BLaER1 (cell line): ENCODE data around the gene BAG5.
A peak's percentile ranks its signal among the peaks of the same experiment; 100 is the strongest.
"Not testable (repeated sequence)": the region's sequence is repeated elsewhere in the genome, so short reads cannot be mapped to it uniquely, and the experiment has no call there.

Experiments
- H3K27ac ChIP-seq: shearing (Covaris generic); formaldehyde crosslinking; 2 replicates; pipeline ENCODE4 v1.8.1; 2022
- H3K27me3 ChIP-seq: shearing (Covaris generic); formaldehyde crosslinking; 2 replicates; pipeline ENCODE4 v1.8.1; 2022
- H3K36me3 ChIP-seq: shearing (Covaris generic); formaldehyde crosslinking; 2 replicates; pipeline ENCODE4 v1.8.1; 2022
- H3K4me1 ChIP-seq: shearing (Covaris generic); formaldehyde crosslinking; 2 replicates; pipeline ENCODE4 v1.8.1; 2022
- H3K4me2 ChIP-seq: shearing (Covaris generic); formaldehyde crosslinking; 2 replicates; pipeline ENCODE4 v1.8.1; 2022
- H3K4me3 ChIP-seq: shearing (Covaris generic); formaldehyde crosslinking; 2 replicates; pipeline ENCODE4 v1.8.1; 2022
- H3K9ac ChIP-seq: shearing (Covaris generic); formaldehyde crosslinking; 2 replicates; pipeline ENCODE4 v1.8.1; 2022
- H3K9me3 ChIP-seq: shearing (Covaris generic); formaldehyde crosslinking; 2 replicates; pipeline ENCODE4 v1.8.1; 2022
- H4K20me1 ChIP-seq: shearing (Covaris generic); formaldehyde crosslinking; 2 replicates; pipeline ENCODE4 v1.8.1; 2022
- Cebpa-rat ChIP-seq: shearing (Covaris generic); IDR thresholded peaks from 2 replicates; pipeline ENCODE4 v1.8.1; 2022

Gene BAG5

GRCh38 chr14:103529383-103530365 is 32.8 kb downstream of the BAG5 start:
- Histone ChIP-seq H4K20me1 (peaks cover 54% of the 10 kb centered on the region), H3K4me3 (peak overlapping the region; percentile 97), H3K9ac (peak overlapping the region; percentile 94), H3K4me1 (peaks cover 54% of the 10 kb centered on the region), H3K36me3 (peaks cover 48% of the 10 kb centered on the region), H3K27me3 (peaks cover 7% of the 10 kb centered on the region), H3K4me2 (peak overlapping the region; percentile 97), H3K9me3 (no peaks in the 10 kb centered on the region), H3K27ac (peak overlapping the region; percentile 93)
- TF ChIP-seq Cebpa-rat = no peak

DNA sequence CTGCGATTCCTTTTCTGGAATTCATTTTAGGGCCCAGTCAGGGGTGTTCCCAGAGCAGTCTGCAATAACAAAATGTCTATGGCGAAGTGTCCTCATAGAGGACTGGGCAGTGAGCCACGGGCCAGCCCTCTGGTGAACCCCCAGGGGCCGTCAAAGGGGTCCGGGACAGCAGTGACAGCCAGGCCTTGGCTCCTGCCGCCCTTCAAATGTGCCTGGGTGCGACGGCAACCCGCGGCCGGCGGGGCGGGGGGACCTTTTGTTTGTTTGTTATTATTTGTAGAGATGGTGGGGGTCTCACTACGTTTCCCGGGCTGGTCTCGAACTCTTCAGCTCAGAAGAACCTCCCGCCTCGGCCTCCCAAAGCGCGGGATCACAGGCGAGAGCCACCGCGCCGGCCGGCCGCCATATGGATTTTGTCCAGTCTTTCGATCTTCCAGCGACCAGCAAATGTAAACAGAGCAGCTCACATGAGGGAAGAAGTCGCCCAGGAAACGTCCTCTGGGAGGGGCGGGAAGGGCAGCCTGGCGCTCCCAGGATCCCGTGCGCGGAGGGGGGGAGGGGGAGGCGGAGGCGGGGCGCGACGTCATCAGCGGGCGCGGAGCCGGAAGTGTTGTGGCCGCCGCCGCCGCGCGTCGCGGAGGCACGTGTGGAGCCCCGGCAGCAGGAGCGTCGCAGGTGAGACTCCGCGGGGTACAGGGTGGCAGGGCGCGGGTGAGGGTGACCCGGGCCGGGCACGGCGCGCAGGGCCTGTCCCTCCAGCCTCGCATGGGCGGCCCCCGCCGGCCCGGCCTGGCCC is 33.7 kb downstream of the BAG5 start, which contains the start of gene TRMT61A:
TRMT61A (plus strand) TSS at position 610 of the 796 bp plus-strand sequence. CDS start 783 bp downstream, outside the sequence.
- Histone ChIP-seq H3K4me3 (peak within 1 kb of the TSS; percentile 97), H3K27me3 (peaks cover 16% of the 10 kb centered on the region), H3K4me2 (peak within 1 kb of the TSS; percentile 97), H3K9me3 (no peaks in the 10 kb centered on the region), H3K4me1 (peaks cover 59% of the 10 kb centered on the region), H3K27ac (peak within 1 kb of the TSS; percentile 93), H3K36me3 (peaks cover 39% of the 10 kb centered on the region), H3K9ac (peak within 1 kb of the TSS; percentile 94), H4K20me1 (peaks cover 45% of the 10 kb centered on the region)
- no peak for TF ChIP-seq Cebpa-rat

DNA sequence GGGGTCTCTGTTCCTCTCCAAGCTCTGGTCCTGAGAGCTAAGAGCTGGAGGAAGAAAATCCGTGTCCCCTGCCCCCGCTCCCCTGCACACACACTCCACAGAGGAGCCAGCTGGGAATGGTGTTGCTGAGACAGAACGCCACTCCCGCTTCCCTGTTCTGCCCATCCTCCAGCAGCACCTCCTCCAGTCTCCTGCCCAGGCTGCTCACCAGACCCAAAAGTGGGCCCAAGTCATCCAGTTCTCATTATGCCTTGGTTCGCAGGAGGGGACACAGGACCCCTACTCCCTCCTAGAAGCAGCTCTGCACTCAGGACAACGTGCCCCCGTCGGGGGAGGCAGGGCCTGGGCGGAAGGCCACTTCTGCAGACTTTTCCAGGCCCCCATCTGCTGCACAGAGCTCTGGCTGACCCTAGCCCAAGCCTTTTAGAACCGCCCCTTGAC is 34.3 kb downstream of the BAG5 start:
- Histone ChIP-seq H3K9me3 (no peaks in the 10 kb centered on the region), H3K27me3 (peaks cover 22% of the 10 kb centered on the region), H3K36me3 (peaks cover 33% of the 10 kb centered on the region), H3K4me3 (peak overlapping the region; percentile 97), H4K20me1 (peaks cover 44% of the 10 kb centered on the region), H3K27ac (peak overlapping the region; percentile 93), H3K4me2 (peak overlapping the region; percentile 97), H3K4me1 (peaks cover 61% of the 10 kb centered on the region), H3K9ac (peak overlapping the region; percentile 79)
- no peak for TF ChIP-seq Cebpa-rat

DNA sequence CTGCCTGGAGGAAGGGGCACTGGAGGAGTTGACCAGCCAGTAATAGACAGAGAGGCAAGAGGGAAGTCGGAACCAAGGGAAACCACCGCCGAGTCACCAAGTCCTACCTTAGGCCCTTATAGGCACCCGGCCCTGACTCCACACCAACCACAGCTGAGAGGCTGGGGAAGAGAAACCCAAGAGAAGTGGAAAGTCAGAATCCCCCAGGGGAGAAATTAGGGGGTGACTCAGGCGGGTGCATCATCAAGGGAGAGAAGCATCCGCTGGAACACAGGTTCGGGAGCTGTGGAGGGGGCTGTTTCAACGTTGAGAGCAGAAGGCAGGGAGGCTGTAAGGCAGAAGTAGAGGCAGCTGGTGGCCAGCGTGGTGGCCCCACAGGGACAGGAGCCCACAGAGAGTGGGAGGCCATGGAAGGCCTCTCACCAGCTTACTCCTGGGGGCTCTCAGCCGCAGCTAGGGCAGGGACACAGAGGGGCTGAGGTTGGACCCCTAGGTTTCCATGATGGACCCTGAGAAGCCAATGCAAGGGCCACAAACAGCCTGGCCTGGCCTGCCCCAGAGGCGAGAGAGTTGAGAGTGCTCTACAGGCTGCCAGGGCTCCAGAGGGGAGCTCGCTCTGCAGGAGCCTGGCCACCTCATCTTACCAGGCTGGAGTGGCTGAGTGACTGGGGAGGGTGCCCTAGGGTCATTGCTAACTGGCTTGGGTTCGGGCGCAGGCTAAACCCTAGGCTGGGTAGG is 34.9 kb downstream of the BAG5 start:
- peak overlapping the region; percentile 79; the same call in 1 of the 2 replicates for H3K9ac ChIP-seq
- H3K4me3 ChIP-seq = peak overlapping the region; percentile 97; the same call in 1 of the 2 replicates

GRCh38 chr14:103526914-103527248 is 35.6 kb downstream of the BAG5 start:
- no peaks in the 10 kb centered on the region for H3K9me3 ChIP-seq
- no peak overlapping the region for H3K9ac ChIP-seq
- H3K4me3 ChIP-seq = no peak overlapping the region
- peaks cover 74% of the 10 kb centered on the region for H3K4me1 ChIP-seq
- H3K36me3 ChIP-seq = peaks cover 20% of the 10 kb centered on the region
- no peak for TF ChIP-seq Cebpa-rat
- peaks cover 38% of the 10 kb centered on the region for H4K20me1 ChIP-seq
- H3K4me2 ChIP-seq = peak overlapping the region; percentile 97
- H3K27me3 ChIP-seq = peaks cover 35% of the 10 kb centered on the region
- 0 out of 2 replicates have a peak overlapping the region, but pooled peaks have one; percentile 93 for H3K27ac ChIP-seq

More for the DNA sequence above, 34.9 kb downstream of the BAG5 start:
- Histone ChIP-seq H3K36me3 (peaks cover 27% of the 10 kb centered on the region), H3K27me3 (peaks cover 28% of the 10 kb centered on the region), H3K9me3 (no peaks in the 10 kb centered on the region), H3K27ac (peak overlapping the region; percentile 93), H4K20me1 (peaks cover 44% of the 10 kb centered on the region), H3K4me1 (peaks cover 67% of the 10 kb centered on the region), H3K4me2 (peak overlapping the region; percentile 97)
- no peak for TF ChIP-seq Cebpa-rat

GRCh38 chr14:103526247-103526913 is 36.1 kb downstream of the BAG5 start:
- H3K9ac ChIP-seq = 0 out of 2 replicates have a peak overlapping the region, but pooled peaks have one; percentile 3
- H3K4me2 ChIP-seq = peak overlapping the region; percentile 97
- H3K4me1 ChIP-seq = peaks cover 70% of the 10 kb centered on the region
- H3K27me3 ChIP-seq = peaks cover 40% of the 10 kb centered on the region
- no peak overlapping the region for H3K27ac ChIP-seq
- no peak for TF ChIP-seq Cebpa-rat
- H3K36me3 ChIP-seq = peaks cover 15% of the 10 kb centered on the region
- H3K4me3 ChIP-seq = no peak overlapping the region
- no peaks in the 10 kb centered on the region for H3K9me3 ChIP-seq
- peaks cover 33% of the 10 kb centered on the region for H4K20me1 ChIP-seq

GRCh38 chr14:103525430-103526246 is 36.8 kb downstream of the BAG5 start:
- not testable (repeated sequence) for H3K36me3 ChIP-seq, H3K27ac ChIP-seq, H3K9me3 ChIP-seq, H3K4me3 ChIP-seq
- 0 out of 2 replicates have a peak overlapping the region, but pooled peaks have one; percentile 3 for H3K9ac ChIP-seq
- peaks cover 66% of the 10 kb centered on the region for H3K4me1 ChIP-seq
- peak overlapping the region; percentile 97; the same call in 1 of the 2 replicates for H3K4me2 ChIP-seq
- peaks cover 26% of the 10 kb centered on the region for H4K20me1 ChIP-seq
- H3K27me3 ChIP-seq = peaks cover 47% of the 10 kb centered on the region
